H1 (cell line): ENCODE measurements around the gene TWF2. TPM values are rescaled to one million over a fixed set of nuclear protein-coding genes. Genes with fewer than 3 reads are reported as not detected.

ENCODE experiments used
- CTCF ChIA-PET: fragments of 300-600 bp; sonication (Branson Sonifier 250); formaldehyde crosslinking; loops from one replicate; lab custom pipeline; 2021; ENCODE audit not compliant: partially characterized antibody; lab: Charles Lee
- POLR2A ChIA-PET: fragments of 300-600 bp; sonication (Branson Sonifier 250); formaldehyde crosslinking; loops from one replicate; lab custom pipeline; 2021; ENCODE audit warnings: inconsistent platforms; ENCODE audit not compliant: partially characterized antibody; lab: Charles Lee
- DNase-seq, 2 experiments: peaks; one replicate each; pipeline versions ENCODE4 v3.0.0 to v3.0.0-alpha.2; 2010 to 2022; ENCODE audit warnings: low spot score in 2 of 2, low read depth in 1 of 2, mixed read lengths in 1 of 2
- FAIRE-seq: peaks from 2 replicates; lab custom pipeline; 2011; peaks lifted over from hg19 to GRCh38; lab: Jason Lieb, UNC
- H2AFZ ChIP-seq: 2 replicates; pipeline ENCODE4 v1.8.1; 2012; ENCODE audit warnings: low read length, inconsistent platforms
- H2AK5ac ChIP-seq: 2 replicates; pipeline ENCODE4 v1.6.1; 2013; ENCODE audit warnings: low read depth, low read length
- H2BK120ac ChIP-seq: replicated peaks from 2 replicates; pipeline ENCODE3; 2013; ENCODE audit warnings: low read depth, low read length, inconsistent platforms
- H2BK12ac ChIP-seq: 2 replicates; pipeline ENCODE4 v1.6.1; 2013; ENCODE audit warnings: low read depth, low read length
- H2BK15ac ChIP-seq: 2 replicates; pipeline ENCODE4 v1.6.1; 2013; ENCODE audit warnings: low read length
- H2BK20ac ChIP-seq: 2 replicates; pipeline ENCODE4 v1.6.1; 2013; ENCODE audit warnings: low read length
- H2BK5ac ChIP-seq: 2 replicates; pipeline ENCODE4 v1.6.1; 2013; ENCODE audit warnings: low read depth, low read length
- H3K14ac ChIP-seq: 2 replicates; pipeline ENCODE4 v1.6.1; 2013; ENCODE audit warnings: inconsistent platforms; ENCODE audit not compliant: insufficient read length
- H3K18ac ChIP-seq: 2 replicates; pipeline ENCODE4 v1.6.1; 2013; ENCODE audit warnings: low read length; ENCODE audit errors: extremely low read depth
- H3K23ac ChIP-seq: 2 replicates; pipeline ENCODE4 v1.6.1; 2013; ENCODE audit warnings: inconsistent platforms; ENCODE audit not compliant: insufficient read length
- H3K23me2 ChIP-seq: 2 replicates; pipeline ENCODE4 v1.6.1; 2013; ENCODE audit warnings: low read depth, low read length
- H3K27ac ChIP-seq: 2 replicates; pipeline ENCODE4 v1.6.1; 2011; ENCODE audit warnings: low read depth, low read length, inconsistent platforms
- H3K27me3 ChIP-seq, 4 experiments: replicated peaks in 1 of 4; 1 replicate in 1 of 4; 2 replicates in 3 of 4; pipeline versions ENCODE4 v1.6.1 to v1.8.1; 2011 to 2013; ENCODE audit warnings: low read length in 3 of 4, mild to moderate bottlenecking in 3 of 4, inconsistent platforms in 2 of 4, mixed read lengths in 2 of 4, moderate library complexity in 1 of 4; ENCODE audit not compliant: control insufficient read depth in 3 of 4, insufficient read depth in 3 of 4; ENCODE audit errors: extremely low read depth in 1 of 4
- H3K36me3 ChIP-seq, 4 experiments: 2 replicates each; pipeline versions ENCODE4 v1.6.1 to v1.8.1; 2011 to 2013; ENCODE audit warnings: mild to moderate bottlenecking in 4 of 4, low read length in 3 of 4, moderate library complexity in 2 of 4, control low read depth in 1 of 4, inconsistent platforms in 1 of 4; ENCODE audit not compliant: insufficient read depth in 4 of 4, control insufficient read depth in 2 of 4
- H3K4ac ChIP-seq: replicated peaks from 2 replicates; pipeline ENCODE3; 2013; ENCODE audit warnings: low read length, low read depth, mixed read lengths, inconsistent platforms; ENCODE audit not compliant: insufficient read length
- H3K4me1 ChIP-seq, 4 experiments: replicated peaks in 1 of 4; 1 replicate in 1 of 4; 2 replicates in 3 of 4; pipeline versions ENCODE4 v1.6.1 to v1.8.1; 2011 to 2013; ENCODE audit warnings: low read length in 3 of 4, inconsistent platforms in 2 of 4, mixed read lengths in 1 of 4; ENCODE audit not compliant: insufficient read depth in 4 of 4, control insufficient read depth in 3 of 4
- H3K4me2 ChIP-seq, 2 experiments: 2 replicates each; pipeline versions ENCODE4 v1.6.1 to v1.8.1; 2011 to 2013; ENCODE audit warnings: low read depth in 2 of 2, low read length in 2 of 2, control low read depth in 1 of 2, inconsistent platforms in 1 of 2, mild to moderate bottlenecking in 1 of 2; ENCODE audit not compliant: insufficient read depth in 1 of 2
- H3K4me3 ChIP-seq, 4 experiments: fragments of 200-600, 300-600 bp in 1 of 4; sonication (generic), shearing (Covaris generic), sonication (Bioruptor Twin) in 1 of 4; 2 replicates each; pipeline versions ENCODE4 v1.5.1 to v1.8.1; 2011 to 2016; ENCODE audit warnings: low read length in 4 of 4, low read depth in 3 of 4, control low read depth in 2 of 4, inconsistent platforms in 2 of 4, mild to moderate bottlenecking in 2 of 4, mixed read lengths in 1 of 4, moderate library complexity in 1 of 4; ENCODE audit not compliant: insufficient read depth in 2 of 4; ENCODE audit errors: extremely low read depth in 1 of 4
- H3K56ac ChIP-seq: replicated peaks from 2 replicates; pipeline ENCODE3; 2013; ENCODE audit warnings: low read depth, mild to moderate bottlenecking, mixed read lengths, low read length, inconsistent platforms; ENCODE audit not compliant: insufficient read length
- H3K79me1 ChIP-seq: 2 replicates; pipeline ENCODE4 v1.6.1; 2013; ENCODE audit warnings: low read depth, low read length, control low read depth
- H3K79me2 ChIP-seq, 2 experiments: 2 replicates each; pipeline versions ENCODE4 v1.6.1 to v1.8.1; 2012 to 2013; ENCODE audit warnings: low read length in 2 of 2, mild to moderate bottlenecking in 2 of 2, inconsistent platforms in 1 of 2; ENCODE audit not compliant: insufficient read depth in 2 of 2, control insufficient read depth in 1 of 2
- H3K9ac ChIP-seq, 4 experiments: replicated peaks in 1 of 4; 1 replicate in 1 of 4; 2 replicates in 3 of 4; pipeline versions ENCODE4 v1.6.1 to v1.8.1; 2011 to 2013; ENCODE audit warnings: low read depth in 3 of 4, low read length in 3 of 4, control low read depth in 2 of 4, mild to moderate bottlenecking in 2 of 4, moderate library complexity in 2 of 4, inconsistent platforms in 1 of 4; ENCODE audit errors: extremely low read depth in 1 of 4
- H3K9me3 ChIP-seq, 2 experiments: 2 replicates each; pipeline versions ENCODE4 v1.6.1 to v1.8.1; 2012 to 2013; ENCODE audit warnings: mild to moderate bottlenecking in 2 of 2, moderate library complexity in 2 of 2, control low read depth in 1 of 2, inconsistent platforms in 1 of 2, low read depth in 1 of 2, low read length in 1 of 2, mixed read lengths in 1 of 2; ENCODE audit not compliant: insufficient read depth in 2 of 2
- H4K20me1 ChIP-seq, 2 experiments: replicated peaks in 1 of 2; 2 replicates each; pipeline versions ENCODE3 to v1.8.1; 2011 to 2013; ENCODE audit warnings: inconsistent platforms in 2 of 2, low read length in 2 of 2, mild to moderate bottlenecking in 1 of 2; ENCODE audit not compliant: insufficient read depth in 2 of 2, control insufficient read depth in 1 of 2
- H4K5ac ChIP-seq: 2 replicates; pipeline ENCODE4 v1.6.1; 2013; ENCODE audit warnings: low read length, low read depth, mixed read lengths, inconsistent platforms; ENCODE audit not compliant: insufficient read length
- H4K8ac ChIP-seq: 2 replicates; pipeline ENCODE4 v1.8.0; 2013; ENCODE audit warnings: mild to moderate bottlenecking, moderate library complexity, low read length, inconsistent platforms; ENCODE audit not compliant: insufficient read depth; ENCODE audit errors: extremely low read depth
- H4K91ac ChIP-seq: replicated peaks from 2 replicates; pipeline ENCODE3; 2013; ENCODE audit warnings: low read length, mixed read lengths, inconsistent platforms; ENCODE audit not compliant: insufficient read length
- CTCF ChIP-seq, 3 experiments: IDR thresholded peaks; 1 replicate in 2 of 3; 2 replicates in 1 of 3; pipeline versions ENCODE4 v1.5.1 to v1.6.1; 2011; ENCODE audit warnings: low read length in 3 of 3, mild to moderate bottlenecking in 3 of 3, inconsistent platforms in 2 of 3, low read depth in 1 of 3, moderate library complexity in 1 of 3; ENCODE audit not compliant: insufficient read depth in 1 of 3; ENCODE audit errors: control extremely low read depth in 1 of 3
- EGR1 ChIP-seq: IDR thresholded peaks from 2 replicates; pipeline ENCODE4 v1.6.1; 2011; ENCODE audit warnings: low read depth, low read length, borderline replicate concordance
- FOSL1 ChIP-seq: IDR thresholded peaks from 2 replicates; pipeline ENCODE4 v1.6.1; 2011; ENCODE audit warnings: mild to moderate bottlenecking, low read depth, low read length, moderate library complexity; ENCODE audit not compliant: insufficient read depth
- KDM5A ChIP-seq: fragments of 200-600 bp; IDR thresholded peaks from 2 replicates; pipeline ENCODE4 v1.7.1; 2012; ENCODE audit warnings: mild to moderate bottlenecking, low read length, inconsistent platforms, mixed read lengths
- POU5F1 ChIP-seq: IDR thresholded peaks from 2 replicates; pipeline ENCODE4 v1.6.1; 2011; ENCODE audit warnings: low read depth, mild to moderate bottlenecking, low read length, moderate library complexity
- SIRT6 ChIP-seq: IDR thresholded peaks from one replicate; pipeline ENCODE4 v1.7.1; 2012; ENCODE audit warnings: low read length, inconsistent platforms
- SRF ChIP-seq: IDR thresholded peaks from 2 replicates; pipeline ENCODE4 v1.6.1; 2011; ENCODE audit warnings: mild to moderate bottlenecking, low read depth, low read length, moderate library complexity
- TAF7 ChIP-seq: optimal IDR thresholded peaks from 2 replicates; pipeline ENCODE3; 2011; ENCODE audit warnings: low read depth, mild to moderate bottlenecking, inconsistent platforms, low read length, moderate library complexity, borderline replicate concordance
- TEAD4 ChIP-seq: IDR thresholded peaks from 2 replicates; pipeline ENCODE4 v1.6.1; 2012; ENCODE audit warnings: low read depth, low read length, inconsistent platforms, mixed read lengths
- WGBS, 2 experiments: shearing (Covaris generic) in 1 of 2; methylation state at CpG; one replicate each; pipeline versions ENCODE4 v1.1.6 to v1.1.7; 2013 to 2015; ENCODE audit warnings: low lambda C conversion rate in 2 of 2, mixed read lengths in 2 of 2, inconsistent platforms in 1 of 2, low coverage in 1 of 2, missing lambda C conversion rate in 1 of 2; ENCODE audit not compliant: insufficient replicate concordance in 2 of 2, insufficient coverage in 1 of 2, insufficient read length in 1 of 2; ENCODE audit errors: extremely low coverage in 1 of 2, missing lambda C conversion rate in 1 of 2; 5-methylcytosine and 5-hydroxymethylcytosine counted together
- polyA plus RNA-seq, 7 experiments: library from polyadenylated mRNA; depleted of rRNA in 3 of 7; stranded (reverse) in 5 of 7; unstranded in 2 of 7; fragments of >200 nt in 5 of 7; fragments of 200-250 nt in 2 of 7; gene quantifications; 1 replicate in 5 of 7; 2 replicates in 1 of 7; 4 replicates in 1 of 7; pipeline versions ENCODE4 v1.2.1 to v1.2.3, GENCODE V29; 2011 to 2013; ENCODE audit warnings: missing spikeins in 2 of 7, mixed read lengths in 2 of 7
- total RNA-seq: library from RNA; stranded (reverse); fragmentation: NEBNext Ultra II Directional; extraction: Animal tissue kit (Norgen Biotek cat#: 25700); gene quantifications from 2 replicates; pipeline ENCODE4 v1.2.1, GENCODE V29; 2021

TWF2 gene
- total and polyA plus RNA-seq, 2 of the 8 experiments (the other 6 are each of a cell fraction or from before 2014, with no cell fraction given): 65.2 to 90.4 TPM

GRCh38 chr3:52218454-52218853 is 20.5 kb downstream of the TWF2 start:
- Histone ChIP-seq H3K14ac (no peak overlapping the region), H2BK15ac (no peak overlapping the region), H3K79me1 (no peaks in the 10 kb centered on the region), H3K9me3 (no peaks in the 10 kb centered on the region), H3K36me3 (peaks cover 4 to 18% (median 13%) of the 10 kb centered on the region in 4 experiments; a peak in 6 of 8 replicates), H3K4me1 (peaks cover 0 to 2% (median 0%) of the 10 kb centered on the region in 4 experiments; a peak in 2 of 7 replicates), H4K91ac (no peak overlapping the region), H3K23me2 (no peaks in the 10 kb centered on the region), H3K79me2 (no peaks in the 10 kb centered on the region), H3K23ac (no peak overlapping the region), H2AK5ac (no peak overlapping the region; the same call in 1 of the 2 replicates), H3K27ac (no peak overlapping the region), H4K5ac (no peak overlapping the region), H3K27me3 (no peaks in the 10 kb centered on the region), H2BK20ac (no peak overlapping the region), H2BK120ac (no peak overlapping the region), H4K20me1 (no peaks in the 10 kb centered on the region), H4K8ac (no peak overlapping the region), H3K18ac (no peak overlapping the region), H3K4me2 (no peak overlapping the region), H3K4ac (no peak overlapping the region), H2BK12ac (no peak overlapping the region), H2AFZ (no peak overlapping the region), H3K56ac (no peak overlapping the region), H3K9ac (no peak overlapping the region), H2BK5ac (no peak overlapping the region), H3K4me3 (no peak overlapping the region)
- WGBS, 2 experiments: 95% methylated on average over 6 of the region's 12 CpGs; no CpG with 5 or more reads in 1 of the 2 experiments
- FAIRE-seq (no peak), DNase-seq (no peak)
- CTCF ChIA-PET: interaction anchor here (0.7 to 20.4 kb wide), 14 partner anchors 17 to 292 kb away, joined by 3 to 336 read pairs (median 4); partner anchors contain the start of gene TWF2
- POLR2A ChIA-PET: interaction anchor here (0.8 to 1.5 kb wide), 2 partner anchors 18 to 30 kb away, joined by 3 read pairs; no protein-coding TSS in a partner anchor
- TF ChIP-seq SRF (no peak), EGR1 (no peak), FOSL1 (no peak), CTCF (IDR thresholded peaks at IDR 0.05; ENCODE audit: control extremely low read depth in 1 of 3, insufficient read depth in 1 of 3, low read depth in 1 of 3, low read length in 3 of 3) (no peak), SIRT6 (no peak), TAF7 (no peak), TEAD4 (no peak), KDM5A (no peak), POU5F1 (no peak)
